ENCODE data around the gene ADGRA3.
"Not testable (repeated sequence)": the region's sequence is repeated elsewhere in the genome, so short reads cannot be mapped to it uniquely, and the experiment has no call there.

- not testable (repeated sequence) for TF ChIP-seq CTCF (IDR thresholded peaks at IDR 0.05; ENCODE audit: low read length); EZH2 (optimal IDR thresholded peaks at IDR 0.05; ENCODE audit: low read depth, low read length); EZH2phosphoT487 (IDR thresholded peaks at IDR 0.05; ENCODE audit: low read length)
Measured at GRCh38 chr4:22382216-22382615, 133.7 kb downstream of the ADGRA3 start.
